Parathyroid adenoma (tissue), 2 donors: ENCODE data around the gene GSG1L.

Experiments used
- H2AFZ ChIP-seq: fragments of 300-600 bp; sonication (generic); one replicate; pipeline ENCODE4 v1.7.0; 2017; ENCODE audit warnings: antibody characterized with exemption, mild to moderate bottlenecking
- H3K27ac ChIP-seq: fragments of 300-600 bp; sonication (generic); one replicate; pipeline ENCODE4 v1.7.0; 2017
- H3K27me3 ChIP-seq: fragments of 300-600 bp; sonication (generic); one replicate; pipeline ENCODE4 v1.7.0; 2017; ENCODE audit warnings: low read length; ENCODE audit not compliant: control insufficient read depth, insufficient read depth
- H3K36me3 ChIP-seq: fragments of 300-600 bp; sonication (generic); one replicate; pipeline ENCODE4 v1.7.0; 2017; ENCODE audit warnings: low read length; ENCODE audit not compliant: control insufficient read depth, insufficient read depth
- H3K4me1 ChIP-seq: fragments of 300-600 bp; sonication (generic); one replicate; pipeline ENCODE4 v1.7.0; 2017; ENCODE audit warnings: control low read depth
- H3K4me2 ChIP-seq: fragments of 300-600 bp; sonication (generic); one replicate; pipeline ENCODE4 v1.7.0; 2017; ENCODE audit warnings: low read length
- H3K4me3 ChIP-seq: fragments of 300-600 bp; sonication (generic); one replicate; pipeline ENCODE4 v1.7.0; 2017; ENCODE audit warnings: low read depth, low read length
- H3K79me2 ChIP-seq: fragments of 300-600 bp; sonication (generic); one replicate; pipeline ENCODE4 v1.7.0; 2017; ENCODE audit warnings: control low read depth
- H3K9ac ChIP-seq: fragments of 300-600 bp; sonication (generic); one replicate; pipeline ENCODE4 v1.7.0; 2017; ENCODE audit warnings: mild to moderate bottlenecking
- H3K9me3 ChIP-seq: fragments of 300-600 bp; sonication (generic); one replicate; pipeline ENCODE4 v1.7.0; 2017; ENCODE audit warnings: low read length; ENCODE audit not compliant: control insufficient read depth
- CTCF ChIP-seq: fragments of 300-600 bp; sonication (generic); IDR thresholded peaks from one replicate; pipeline ENCODE4 v1.7.0; 2017; ENCODE audit warnings: antibody characterized with exemption, mild to moderate bottlenecking
- donor health status: primary hyperparathyroidism.

The GSG1L gene

GRCh38 chr16:28073836-28074235, 10.3 kb upstream of the GSG1L start:
- Histone ChIP-seq H2AFZ (no peak overlapping the region), H3K36me3 (no peaks in the 10 kb centered on the region), H3K79me2 (no peaks in the 10 kb centered on the region), H3K4me1 (no peaks in the 10 kb centered on the region), H3K9ac (no peak overlapping the region), H3K27me3 (no peaks in the 10 kb centered on the region), H3K4me3 (no peak overlapping the region), H3K4me2 (no peak overlapping the region), H3K27ac (no peak overlapping the region), H3K9me3 (no peaks in the 10 kb centered on the region)
- no peak for TF ChIP-seq CTCF

DNA sequence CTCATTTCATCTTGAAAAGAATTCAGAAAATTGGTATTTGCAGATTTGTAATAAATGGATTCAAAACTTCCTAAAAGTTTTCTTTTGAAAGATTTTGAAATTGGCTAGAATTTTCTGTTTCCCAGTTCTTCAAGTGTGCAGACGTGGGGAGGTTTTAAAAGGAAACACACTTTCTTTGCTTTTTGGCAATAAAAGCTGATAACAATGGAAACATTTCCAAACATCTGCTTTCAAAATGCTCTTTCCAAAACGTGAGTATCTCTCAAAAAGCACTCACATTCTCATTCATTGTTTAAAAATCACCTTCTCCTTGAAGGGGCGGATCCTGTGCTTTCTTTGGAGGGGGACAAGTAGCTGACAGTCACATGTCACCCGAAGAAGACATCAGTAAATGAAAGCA, 8.6 kb upstream of the GSG1L start:
- Histone ChIP-seq H3K27ac (no peak overlapping the region), H3K9ac (no peak overlapping the region), H3K4me1 (no peaks in the 10 kb centered on the region), H3K36me3 (no peaks in the 10 kb centered on the region), H3K9me3 (no peaks in the 10 kb centered on the region), H3K4me2 (no peak overlapping the region), H3K4me3 (no peak overlapping the region), H3K27me3 (no peaks in the 10 kb centered on the region), H2AFZ (no peak overlapping the region), H3K79me2 (no peaks in the 10 kb centered on the region)
- no peak for TF ChIP-seq CTCF

DNA sequence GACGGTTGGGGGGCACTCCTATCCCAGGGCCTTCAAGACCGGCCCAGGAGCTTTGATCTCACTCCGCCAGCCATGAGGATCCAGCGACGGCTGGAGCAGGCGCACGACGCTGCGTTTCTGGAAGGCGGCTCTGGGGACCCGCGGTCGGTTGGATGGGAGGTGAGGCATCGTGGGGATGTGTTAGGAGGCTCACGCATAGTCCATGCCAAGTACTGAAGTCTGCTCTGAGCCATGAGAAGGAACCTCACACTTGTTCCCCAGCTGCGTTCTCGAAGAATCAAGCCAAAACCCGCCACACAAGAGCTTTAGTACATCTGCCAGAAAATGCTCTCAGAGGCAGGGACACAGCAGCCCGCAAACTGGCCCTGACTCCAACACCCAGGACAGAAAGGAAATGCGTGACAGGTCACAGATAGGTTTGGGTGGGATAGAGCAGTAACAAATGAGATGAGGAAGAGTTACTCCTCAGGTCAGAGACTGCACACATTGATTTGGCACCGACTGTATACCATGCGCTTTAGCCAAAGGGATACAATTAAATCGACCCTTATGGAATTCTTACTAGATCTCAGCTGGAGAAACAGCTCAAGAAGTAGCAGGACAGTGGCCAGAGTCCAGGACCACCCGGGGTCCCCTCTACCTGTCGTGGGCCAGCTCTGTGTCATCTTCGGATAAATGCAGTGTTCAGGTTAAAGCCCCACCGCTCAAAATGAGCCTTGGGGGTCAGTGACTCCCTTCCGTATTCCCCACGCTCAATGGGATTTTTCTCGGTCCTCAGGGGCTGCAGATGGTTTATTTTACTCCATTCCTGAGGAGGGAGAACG, 6.7 kb upstream of the GSG1L start:
- no peaks in the 10 kb centered on the region for H3K9me3 ChIP-seq
- no peaks in the 10 kb centered on the region for H3K79me2 ChIP-seq
- H3K9ac ChIP-seq: no peak overlapping the region
- H3K4me1 ChIP-seq: no peaks in the 10 kb centered on the region
- no peak overlapping the region for H3K4me3 ChIP-seq
- no peak overlapping the region for H3K4me2 ChIP-seq
- H3K27me3 ChIP-seq: no peaks in the 10 kb centered on the region
- no peak for TF ChIP-seq CTCF
- H3K27ac ChIP-seq: no peak overlapping the region
- no peak overlapping the region for H2AFZ ChIP-seq
- no peaks in the 10 kb centered on the region for H3K36me3 ChIP-seq

DNA sequence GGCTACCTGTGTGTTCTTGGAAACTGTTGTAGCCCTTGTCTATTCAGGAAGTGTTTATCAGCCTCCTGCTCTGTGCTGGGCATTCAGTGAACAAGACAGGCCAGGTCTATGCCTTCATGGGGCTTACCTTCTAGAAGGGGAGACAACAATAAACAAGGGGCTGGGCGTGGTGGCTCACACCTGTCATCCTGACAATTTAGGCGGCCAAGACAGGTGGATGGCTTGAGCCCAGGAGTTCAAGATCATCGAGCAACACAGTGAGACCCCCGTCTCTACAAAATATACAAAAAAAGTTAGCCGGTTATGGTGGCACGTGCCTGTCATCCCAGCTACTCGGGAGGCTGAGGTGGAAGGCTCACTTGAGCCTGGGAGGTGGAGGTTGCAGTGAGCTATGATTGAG, 5.5 kb upstream of the GSG1L start:
- H3K9me3 ChIP-seq: no peaks in the 10 kb centered on the region
- no peaks in the 10 kb centered on the region for H3K79me2 ChIP-seq
- no peaks in the 10 kb centered on the region for H3K27me3 ChIP-seq
- H3K4me2 ChIP-seq: no peak overlapping the region
- TF ChIP-seq CTCF: no peak
- H3K4me1 ChIP-seq: no peaks in the 10 kb centered on the region
- H2AFZ ChIP-seq: no peak overlapping the region
- no peak overlapping the region for H3K27ac ChIP-seq
- no peak overlapping the region for H3K9ac ChIP-seq
- H3K36me3 ChIP-seq: no peaks in the 10 kb centered on the region
- H3K4me3 ChIP-seq: no peak overlapping the region
